GM12878 (cell line): ENCODE results near the gene AKAP9. TPM values are rescaled to one million over a fixed set of nuclear protein-coding genes. Genes with fewer than 3 reads are reported as not detected.

Experiments
- ATAC-seq: fragments of 200-7000 bp; cut with Tn5 transposase; 3 replicates; pipeline ENCODE4 v1.9.1; 2020; ENCODE audit warnings: mild to moderate bottlenecking, moderate library complexity
- BruUV-seq: library from RNA; stranded (reverse); fragments of 400-500 nt; replicated peaks from 2 replicates; lab custom pipeline; 2021; lab: Mats Ljungman, UMichigan
- CTCF ChIA-PET: fragments of 300-600 bp; sonication (Branson Sonifier 250); formaldehyde crosslinking; extraction: SDS; loops from one replicate; lab custom pipeline; 2021; ENCODE audit warnings: inconsistent platforms; lab: Yijun Ruan, JAX
- POLR2A ChIA-PET: fragments of 350-600 bp; formaldehyde crosslinking; extraction: SDS; loops from one replicate; lab custom pipeline; 2021; ENCODE audit warnings: inconsistent platforms; lab: Charles Lee
- RAD21 ChIA-PET: fragments of 300-600 bp; sonication (Branson Sonifier 250); formaldehyde crosslinking; loops from one replicate; lab custom pipeline; 2023; ENCODE audit warnings: antibody characterized with exemption; ENCODE audit not compliant: unreplicated experiment; lab: Charles Lee
- SMC1A ChIA-PET: fragments of 300-600 bp; sonication (Branson Sonifier 250); formaldehyde crosslinking; loops from one replicate; lab custom pipeline; 2023; ENCODE audit not compliant: unreplicated experiment, uncharacterized antibody; lab: Charles Lee
- DNase-seq: peaks from one replicate; pipeline ENCODE4 v3.0.0-alpha.2; 2011; ENCODE audit warnings: low read depth, low spot score
- FAIRE-seq: peaks from 3 replicates; lab custom pipeline; 2011; peaks lifted over from hg19 to GRCh38; lab: Jason Lieb, UNC
- H2AFZ ChIP-seq: 2 replicates; pipeline ENCODE4 v1.6.0; 2011; ENCODE audit warnings: low read depth, low read length, control low read depth; ENCODE audit not compliant: control insufficient read depth
- H3K27ac ChIP-seq: 2 replicates; pipeline ENCODE4 v1.5.1; 2011; ENCODE audit warnings: control low read depth; ENCODE audit not compliant: control insufficient read depth, insufficient read depth
- H3K27me3 ChIP-seq, 2 experiments: replicated peaks in 1 of 2; 2 replicates each; pipeline versions ENCODE4 v1.6.0 to v1.6.1; 2011; ENCODE audit warnings: low read length in 1 of 2; ENCODE audit not compliant: control insufficient read depth in 2 of 2, insufficient read depth in 2 of 2
- H3K36me3 ChIP-seq, 2 experiments: 2 replicates each; pipeline ENCODE4 v1.5.1; 2011; ENCODE audit warnings: low read length in 1 of 2; ENCODE audit not compliant: control insufficient read depth in 2 of 2, insufficient read depth in 2 of 2
- H3K4me1 ChIP-seq: 2 replicates; pipeline ENCODE4 v1.6.1; 2011; ENCODE audit warnings: mild to moderate bottlenecking, low read length, moderate library complexity, mixed read lengths; ENCODE audit not compliant: control insufficient read depth, insufficient read depth
- H3K4me2 ChIP-seq: 2 replicates; pipeline ENCODE4 v1.6.0; 2011; ENCODE audit warnings: control low read depth; ENCODE audit not compliant: control insufficient read depth, insufficient read depth
- H3K4me3 ChIP-seq: fragments of 200-600 bp; sonication (generic); 2 replicates; pipeline ENCODE4 v1.5.1; 2016
- H3K79me2 ChIP-seq: 2 replicates; pipeline ENCODE4 v1.6.0; 2011; ENCODE audit warnings: low read length; ENCODE audit not compliant: control insufficient read depth, insufficient read depth
- H3K9ac ChIP-seq: 2 replicates; pipeline ENCODE4 v1.8.0; 2011; ENCODE audit warnings: low read length, control low read depth, mixed read lengths; ENCODE audit not compliant: control insufficient read depth, insufficient read depth
- H3K9me3 ChIP-seq: replicated peaks from 3 replicates; pipeline ENCODE4 v1.5.1; 2011; ENCODE audit warnings: mild to moderate bottlenecking, low read length; ENCODE audit not compliant: control insufficient read depth, insufficient read depth
- H4K20me1 ChIP-seq: 2 replicates; pipeline ENCODE4 v1.6.0; 2011; ENCODE audit not compliant: control insufficient read depth, insufficient read depth
- CEBPB ChIP-seq, 2 experiments: fragments of 150-350 bp in 1 of 2; IDR thresholded peaks; 2 replicates each; pipeline ENCODE4 v1.6.1; 2012 to 2014; ENCODE audit warnings: low read depth in 2 of 2, low read length in 2 of 2, borderline replicate concordance in 1 of 2, inconsistent platforms in 1 of 2
- EP300 ChIP-seq, 2 experiments: fragments of 150-350 bp in 1 of 2; IDR thresholded peaks; 2 replicates each; pipeline ENCODE4 v1.6.1; 2011 to 2012; ENCODE audit warnings: low read depth in 2 of 2, low read length in 2 of 2, borderline replicate concordance in 1 of 2, improper control_type of control experiment in 1 of 2, inconsistent platforms in 1 of 2; ENCODE audit not compliant: control insufficient read depth in 1 of 2
- MEF2B ChIP-seq: fragments of 450-650 bp; IDR thresholded peaks from 2 replicates; pipeline ENCODE4 v1.6.1; 2018; ENCODE audit warnings: mild to moderate bottlenecking, moderate library complexity; ENCODE audit not compliant: partially characterized antibody, poor library complexity, severe bottlenecking
- MYB ChIP-seq: fragments of 150-350 bp; IDR thresholded peaks from 2 replicates; pipeline ENCODE4 v1.6.1; 2014; ENCODE audit warnings: mild to moderate bottlenecking, low read depth, low read length, borderline replicate concordance
- NFYA ChIP-seq: IDR thresholded peaks from 2 replicates; pipeline ENCODE4 v1.6.1; 2011; ENCODE audit warnings: low read depth, mild to moderate bottlenecking, low read length, improper control_type of control experiment, borderline replicate concordance
- TCF7 ChIP-seq: IDR thresholded peaks from 2 replicates; pipeline ENCODE4 v1.6.1; 2014; ENCODE audit warnings: antibody characterized with exemption, borderline replicate concordance
- ZNF217 ChIP-seq: fragments of 450-650 bp; IDR thresholded peaks from 2 replicates; pipeline ENCODE4 v1.6.1; 2017; ENCODE audit warnings: antibody characterized with exemption, mild to moderate bottlenecking
- WGBS: methylation state at CpG from one replicate; pipeline ENCODE4 v1.1.6; 2016; ENCODE audit warnings: low lambda C conversion rate; ENCODE audit not compliant: insufficient replicate concordance, insufficient coverage; ENCODE audit errors: missing lambda C conversion rate; 5-methylcytosine and 5-hydroxymethylcytosine counted together
- in situ Hi-C: fragments of 300-500 bp; cut with MboI; formaldehyde crosslinking; loops from 9 replicates; pipeline ENCODE4 v1.14.3; 2018; ENCODE audit warnings: mixed read lengths
- intact Hi-C: fragments of 100-400 bp; cut with micrococcal nuclease; formaldehyde crosslinking; loops from one replicate; pipeline ENCODE4 v1.14.2; 2022; ENCODE audit not compliant: unreplicated experiment
- polyA plus RNA-seq, 11 experiments: library from polyadenylated mRNA; depleted of rRNA in 4 of 11; unstranded in 6 of 11; stranded (reverse) in 5 of 11; fragments of >200 nt; fragmentation: Nextera tagmentation in 4 of 11; fragmentation: Illumina TruSeq in 1 of 11; extraction: Ambion mirVana in 4 of 11; extraction: Trizol in 1 of 11; gene quantifications; 1 replicate in 1 of 11; 2 replicates in 10 of 11; pipeline versions ENCODE4 v1.2.1 to v1.2.3, GENCODE V29; 2011 to 2016; ENCODE audit warnings: inconsistent platforms in 2 of 11, missing spikeins in 2 of 11, low read depth in 1 of 11
- total RNA-seq, 4 experiments: library from RNA; depleted of rRNA in 3 of 4; stranded (reverse); fragments of >200 nt in 3 of 4; fragmentation: Illumina TruSeq in 1 of 4; extraction: Trizol in 1 of 4; gene quantifications; 2 replicates each; pipeline versions ENCODE4 v1.2.1 to v1.2.3, GENCODE V29; 2013 to 2021
- TF ChIP-seq, protein P1 (sequence below): IDR thresholded peaks from 2 replicates; pipeline ENCODE4 v1.6.1; 2012; ENCODE audit warnings: low read depth, low read length, improper control_type of control experiment

The AKAP9 gene
- total and polyA plus RNA-seq, 10 of the 15 experiments (the other 5 are each of a cell fraction or from before 2014, with no cell fraction given) = 21.1 to 62.8 (median 31.6) TPM

DNA sequence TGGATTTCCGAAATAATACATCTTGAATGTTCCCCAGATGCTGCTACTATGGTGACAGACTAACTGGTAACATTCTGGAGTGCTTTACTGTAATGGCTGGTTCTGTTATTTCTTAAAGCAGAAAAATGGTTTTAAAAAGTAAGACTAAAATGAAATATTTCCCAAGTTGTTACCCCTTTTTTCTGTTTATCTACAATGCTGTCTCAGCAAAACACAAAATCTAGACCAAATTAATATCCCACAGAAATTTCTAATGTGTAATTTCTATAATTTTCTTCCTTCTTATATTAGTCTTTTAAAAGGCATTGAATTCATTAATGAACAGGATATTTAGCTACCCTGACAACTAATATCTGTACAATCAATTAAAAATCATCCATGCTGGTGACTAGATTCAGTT is 41.1 kb upstream of the AKAP9 start (continued):
- no peak for TF ChIP-seq ZNF217

DNA sequence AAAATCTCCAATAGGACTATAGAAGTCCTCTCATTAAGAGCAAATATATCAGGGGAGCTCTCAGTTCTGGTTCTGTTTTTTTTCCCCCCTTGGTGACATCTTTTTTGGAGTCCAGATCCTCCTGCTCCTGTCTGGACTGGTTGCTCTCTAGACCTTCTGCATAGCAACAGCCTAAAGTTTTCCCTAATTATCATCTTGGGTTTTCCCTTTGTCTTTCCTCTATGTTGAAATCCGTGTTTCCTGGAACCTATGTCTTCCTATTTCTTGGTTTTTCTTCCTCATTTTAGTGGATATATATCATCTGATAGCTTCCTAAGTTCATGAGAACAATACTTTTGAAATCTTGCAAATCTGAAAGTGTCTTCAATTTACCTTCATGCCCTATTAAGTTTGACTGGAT is 30.5 kb upstream of the AKAP9 start:
- Histone ChIP-seq H2AFZ (no peak overlapping the region), H3K4me2 (no peak overlapping the region), H3K9ac (no peak overlapping the region), H3K4me3 (no peak overlapping the region), H3K36me3 (no peaks in the 10 kb centered on the region), H3K27me3 (no peaks in the 10 kb centered on the region), H3K9me3 (no peaks in the 10 kb centered on the region), H3K27ac (no peak overlapping the region), H3K79me2 (no peaks in the 10 kb centered on the region), H4K20me1 (no peaks in the 10 kb centered on the region), H3K4me1 (no peaks in the 10 kb centered on the region)
- 6% methylated on average over 1 of the region's 1 CpG for WGBS
- ATAC-seq = no peak
- no peak for DNase-seq
- ChIA-PET SMC1A (no interaction called here), RAD21 (no interaction called here), POLR2A (no interaction called here), CTCF (interaction anchor here (0.6 to 1.6 kb wide), 2 partner anchors 7 to 150 kb away, joined by 3 read pairs; no protein-coding TSS in a partner anchor)
- TF ChIP-seq MEF2B (no peak), MYB (no peak), EP300 (IDR thresholded peaks at IDR 0.05; ENCODE audit: borderline replicate concordance in 1 of 2, control insufficient read depth in 1 of 2, low read depth in 2 of 2, low read length in 2 of 2) (no peak), NFYA (no peak), CEBPB (IDR thresholded peaks at IDR 0.05; ENCODE audit: borderline replicate concordance in 1 of 2, low read depth in 2 of 2, low read length in 2 of 2) (no peak), TCF7 (no peak)
- TF ChIP-seq, protein P1, sequence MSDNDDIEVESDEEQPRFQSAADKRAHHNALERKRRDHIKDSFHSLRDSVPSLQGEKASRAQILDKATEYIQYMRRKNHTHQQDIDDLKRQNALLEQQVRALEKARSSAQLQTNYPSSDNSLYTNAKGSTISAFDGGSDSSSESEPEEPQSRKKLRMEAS = no peak
- BruUV-seq = no TSS peak
- in situ Hi-C loops = no loop called here
- intact Hi-C loops = no loop called here
- FAIRE-seq = no peak
